ENCODE measurements around the gene DBF4. TPM values are rescaled to one million over a fixed set of nuclear protein-coding genes. Genes with fewer than 3 reads are reported as not detected.

DBF4 gene
- total and polyA plus RNA-seq, 2 donors (not counting 1 experiment from before 2014, with no cell fraction given), result 5.5 to 13.9 TPM

GRCh38 chr7:87852306-87852705, 24.0 kb upstream of the DBF4 start:
- Histone ChIP-seq H4K20me1 (ENCODE audit: control insufficient read depth, extremely low read depth, insufficient read depth, low read length) (no peaks in the 10 kb centered on the region), H2AFZ (ENCODE audit: low read length) (no peak overlapping the region), H3K27me3 (ENCODE audit: control insufficient read depth, insufficient read depth, low read length) (no peaks in the 10 kb centered on the region), H3K9me3 (ENCODE audit: control insufficient read depth, insufficient read depth, low read depth, low read length) (no peaks in the 10 kb centered on the region), H3K9ac (ENCODE audit: insufficient read depth, low read length) (no peak overlapping the region), H3K36me3 (ENCODE audit: control insufficient read depth, insufficient read depth, low read length) (no peaks in the 10 kb centered on the region), H3K4me3 (replicated peaks in 1 of 4; ENCODE audit: control extremely low read depth in 1 of 4, insufficient read depth in 1 of 4, low read depth in 3 of 4, low read length in 4 of 4) (no peak overlapping the region), H3K27ac (ENCODE audit: insufficient read depth, low read length) (no peak overlapping the region), H3K4me2 (ENCODE audit: extremely low read depth, insufficient read depth, low read length) (no peak overlapping the region), H3K79me2 (ENCODE audit: control insufficient read depth, insufficient read depth, low read length) (no peaks in the 10 kb centered on the region), H3K4me1 (ENCODE audit: control insufficient read depth, extremely low read depth, insufficient read depth, low read length) (no peaks in the 10 kb centered on the region)
- no peak for TF ChIP-seq EZH2 (IDR thresholded peaks at IDR 0.05; ENCODE audit: low read length, missing control alignments)
- no peak for TF ChIP-seq CTCF (conservative IDR thresholded peaks at IDR 0.05 in 1 of 2, IDR thresholded peaks at IDR 0.05 in 1 of 2; ENCODE audit: low read depth in 1 of 2, low read length in 2 of 2)
- DNase-seq (ENCODE audit: low read depth in 2 of 2), result no peak

GRCh38 chr7:87853237-87853864, 22.9 kb upstream of the DBF4 start:
- Histone ChIP-seq H3K79me2 (ENCODE audit: control insufficient read depth, insufficient read depth, low read length) (no peaks in the 10 kb centered on the region), H4K20me1 (ENCODE audit: control insufficient read depth, extremely low read depth, insufficient read depth, low read length) (no peaks in the 10 kb centered on the region), H3K4me2 (ENCODE audit: extremely low read depth, insufficient read depth, low read length) (no peak overlapping the region), H3K9me3 (ENCODE audit: control insufficient read depth, insufficient read depth, low read depth, low read length) (no peaks in the 10 kb centered on the region), H3K27me3 (ENCODE audit: control insufficient read depth, insufficient read depth, low read length) (no peaks in the 10 kb centered on the region), H3K27ac (ENCODE audit: insufficient read depth, low read length) (no peak overlapping the region), H2AFZ (ENCODE audit: low read length) (no peak overlapping the region), H3K4me3 (replicated peaks in 1 of 4; ENCODE audit: control extremely low read depth in 1 of 4, insufficient read depth in 1 of 4, low read depth in 3 of 4, low read length in 4 of 4) (no peak overlapping the region), H3K9ac (ENCODE audit: insufficient read depth, low read length) (no peak overlapping the region), H3K4me1 (ENCODE audit: control insufficient read depth, extremely low read depth, insufficient read depth, low read length) (no peaks in the 10 kb centered on the region), H3K36me3 (ENCODE audit: control insufficient read depth, insufficient read depth, low read length) (no peaks in the 10 kb centered on the region)
- DNase-seq (ENCODE audit: low read depth in 2 of 2), result peak in 1 of 2 donors; percentile 39
- TF ChIP-seq CTCF (conservative IDR thresholded peaks at IDR 0.05 in 1 of 2, IDR thresholded peaks at IDR 0.05 in 1 of 2; ENCODE audit: low read depth in 1 of 2, low read length in 2 of 2) (no peak), EZH2 (IDR thresholded peaks at IDR 0.05; ENCODE audit: low read length, missing control alignments) (no peak)

- no peak overlapping the region for H3K27ac ChIP-seq (ENCODE audit: insufficient read depth, low read length)
- H3K36me3 ChIP-seq (ENCODE audit: control insufficient read depth, insufficient read depth, low read length), result no peaks in the 10 kb centered on the region
- H3K9ac ChIP-seq (ENCODE audit: insufficient read depth, low read length), result no peak overlapping the region
- no peaks in the 10 kb centered on the region for H4K20me1 ChIP-seq (ENCODE audit: control insufficient read depth, extremely low read depth, insufficient read depth, low read length)
- H3K79me2 ChIP-seq (ENCODE audit: control insufficient read depth, insufficient read depth, low read length), result no peaks in the 10 kb centered on the region
- H3K9me3 ChIP-seq (ENCODE audit: control insufficient read depth, insufficient read depth, low read depth, low read length), result no peaks in the 10 kb centered on the region
- TF ChIP-seq CTCF (conservative IDR thresholded peaks at IDR 0.05 in 1 of 2, IDR thresholded peaks at IDR 0.05 in 1 of 2; ENCODE audit: low read depth in 1 of 2, low read length in 2 of 2) (no peak), EZH2 (IDR thresholded peaks at IDR 0.05; ENCODE audit: low read length, missing control alignments) (no peak)
- H2AFZ ChIP-seq (ENCODE audit: low read length), result no peak overlapping the region
- no peak overlapping the region for H3K4me2 ChIP-seq (ENCODE audit: extremely low read depth, insufficient read depth, low read length)
- no peaks in the 10 kb centered on the region for H3K4me1 ChIP-seq (ENCODE audit: control insufficient read depth, extremely low read depth, insufficient read depth, low read length)
- H3K27me3 ChIP-seq (ENCODE audit: control insufficient read depth, insufficient read depth, low read length), result no peaks in the 10 kb centered on the region
- no peak overlapping the region for H3K4me3 ChIP-seq (replicated peaks in 1 of 4; ENCODE audit: control extremely low read depth in 1 of 4, insufficient read depth in 1 of 4, low read depth in 3 of 4, low read length in 4 of 4)
- DNase-seq (ENCODE audit: low read depth in 2 of 2), result no peak
Measured at GRCh38 chr7:87858417-87859100, 17.7 kb upstream of the DBF4 start.
